Mesendoderm (in vitro differentiated cells): Measurements from ENCODE around the gene MED9.

Experiments used
- DNase-seq: peaks from one replicate; pipeline ENCODE4 v3.0.0; 2013
- H2AK5ac ChIP-seq: 2 replicates; pipeline ENCODE4 v1.6.1; 2013; ENCODE audit warnings: low read length, inconsistent platforms
- H2BK120ac ChIP-seq: 2 replicates; pipeline ENCODE4 v1.6.1; 2013; ENCODE audit warnings: low read depth, mild to moderate bottlenecking, low read length, moderate library complexity, mixed read lengths
- H2BK15ac ChIP-seq: replicated peaks from 2 replicates; pipeline ENCODE4 v1.6.1; 2013; ENCODE audit warnings: low read depth, mild to moderate bottlenecking, moderate library complexity
- H2BK5ac ChIP-seq: 2 replicates; pipeline ENCODE4 v1.6.1; 2013; ENCODE audit warnings: low read length, inconsistent platforms
- H3K18ac ChIP-seq: 2 replicates; pipeline ENCODE4 v1.6.1; 2013; ENCODE audit warnings: mild to moderate bottlenecking, low read length, mixed read lengths
- H3K23ac ChIP-seq: one replicate; pipeline ENCODE4 v1.6.1; 2013; ENCODE audit warnings: low read length
- H3K27ac ChIP-seq: 2 replicates; pipeline ENCODE4 v1.5.1; 2013; ENCODE audit warnings: low read depth, mild to moderate bottlenecking, inconsistent platforms, low read length, moderate library complexity
- H3K27me3 ChIP-seq: 2 replicates; pipeline ENCODE4 v1.6.1; 2013; ENCODE audit warnings: low read length, control low read depth, mild to moderate bottlenecking, inconsistent platforms; ENCODE audit not compliant: insufficient read depth, poor library complexity
- H3K36me3 ChIP-seq: 2 replicates; pipeline ENCODE4 v1.6.1; 2013; ENCODE audit warnings: low read length, inconsistent platforms; ENCODE audit not compliant: control insufficient read depth, insufficient read depth
- H3K4ac ChIP-seq: one replicate; pipeline ENCODE4 v1.6.1; 2013; ENCODE audit warnings: low read depth, mild to moderate bottlenecking, low read length, moderate library complexity
- H3K4me1 ChIP-seq: 2 replicates; pipeline ENCODE4 v1.6.1; 2013; ENCODE audit warnings: low read depth, low read length, inconsistent platforms; ENCODE audit not compliant: control insufficient read depth
- H3K4me2 ChIP-seq: 2 replicates; pipeline ENCODE4 v1.6.1; 2013; ENCODE audit warnings: low read length
- H3K4me3 ChIP-seq: 2 replicates; pipeline ENCODE4 v1.5.1; 2013; ENCODE audit warnings: mild to moderate bottlenecking, low read length
- H3K56ac ChIP-seq: one replicate; pipeline ENCODE4 v1.6.1; 2013; ENCODE audit warnings: low read length
- H3K79me1 ChIP-seq: 2 replicates; pipeline ENCODE4 v1.6.1; 2013; ENCODE audit warnings: low read length, inconsistent platforms
- H3K79me2 ChIP-seq: 2 replicates; pipeline ENCODE4 v1.6.1; 2013; ENCODE audit warnings: mild to moderate bottlenecking, low read length; ENCODE audit not compliant: control insufficient read depth, insufficient read depth
- H3K9ac ChIP-seq: 2 replicates; pipeline ENCODE4 v1.6.1; 2013; ENCODE audit warnings: low read length, inconsistent platforms
- H4K5ac ChIP-seq: one replicate; pipeline ENCODE4 v1.6.1; 2013; ENCODE audit warnings: low read length
- H4K8ac ChIP-seq: one replicate; pipeline ENCODE4 v1.6.1; 2013; ENCODE audit warnings: low read depth, mild to moderate bottlenecking, control low read depth, low read length, moderate library complexity
- WGBS: extraction: QIAGEN DNeasy Blood & Tissue Kit; methylation state at CpG from one replicate; pipeline ENCODE4 v1.1.7; 2013; ENCODE audit warnings: low lambda C conversion rate, missing lambda C conversion rate; ENCODE audit not compliant: insufficient coverage; ENCODE audit errors: extremely low coverage; 5-methylcytosine and 5-hydroxymethylcytosine counted together

Gene MED9

GRCh38 chr17:17492085-17492484 is 15.3 kb downstream of the MED9 start:
- no peak overlapping the region for H2BK120ac ChIP-seq
- DNase-seq: no peak
- no peak overlapping the region for H3K27ac ChIP-seq
- no peak overlapping the region for H4K5ac ChIP-seq
- no peak overlapping the region for H2BK5ac ChIP-seq
- no peak overlapping the region for H3K56ac ChIP-seq
- no peak overlapping the region for H4K8ac ChIP-seq
- no peak overlapping the region for H3K4ac ChIP-seq
- H3K4me3 ChIP-seq: no peak overlapping the region
- H3K4me1 ChIP-seq: peaks cover 2% of the 10 kb centered on the region
- no peak overlapping the region for H3K4me2 ChIP-seq
- no peaks in the 10 kb centered on the region for H3K27me3 ChIP-seq
- no peak overlapping the region for H2AK5ac ChIP-seq
- H3K18ac ChIP-seq: no peak overlapping the region
- H3K9ac ChIP-seq: no peak overlapping the region
- no peaks in the 10 kb centered on the region for H3K79me2 ChIP-seq
- H3K36me3 ChIP-seq: peaks cover 2% of the 10 kb centered on the region
- no peak overlapping the region for H2BK15ac ChIP-seq
- no CpG with 5 or more reads among the region's 11 CpGs for WGBS
- peaks cover 2% of the 10 kb centered on the region for H3K79me1 ChIP-seq
- no peak overlapping the region for H3K23ac ChIP-seq

- Histone ChIP-seq H2AK5ac (no peak overlapping the region), H3K56ac (no peak overlapping the region), H3K27me3 (no peaks in the 10 kb centered on the region), H3K4me1 (peaks cover 2% of the 10 kb centered on the region), H3K9ac (no peak overlapping the region), H3K4me2 (no peak overlapping the region), H3K79me1 (peaks cover 2% of the 10 kb centered on the region), H3K4me3 (no peak overlapping the region), H3K23ac (no peak overlapping the region), H3K79me2 (no peaks in the 10 kb centered on the region), H4K5ac (no peak overlapping the region), H3K18ac (no peak overlapping the region), H2BK15ac (no peak overlapping the region), H2BK5ac (no peak overlapping the region), H3K4ac (no peak overlapping the region), H4K8ac (no peak overlapping the region), H3K27ac (no peak overlapping the region), H2BK120ac (no peak overlapping the region), H3K36me3 (peaks cover under 1% of the 10 kb centered on the region)
- no CpG with 5 or more reads among the region's 9 CpGs for WGBS
- no peak for DNase-seq
Observed at GRCh38 chr17:17492571-17492970, 15.8 kb downstream of the MED9 start.

DNA sequence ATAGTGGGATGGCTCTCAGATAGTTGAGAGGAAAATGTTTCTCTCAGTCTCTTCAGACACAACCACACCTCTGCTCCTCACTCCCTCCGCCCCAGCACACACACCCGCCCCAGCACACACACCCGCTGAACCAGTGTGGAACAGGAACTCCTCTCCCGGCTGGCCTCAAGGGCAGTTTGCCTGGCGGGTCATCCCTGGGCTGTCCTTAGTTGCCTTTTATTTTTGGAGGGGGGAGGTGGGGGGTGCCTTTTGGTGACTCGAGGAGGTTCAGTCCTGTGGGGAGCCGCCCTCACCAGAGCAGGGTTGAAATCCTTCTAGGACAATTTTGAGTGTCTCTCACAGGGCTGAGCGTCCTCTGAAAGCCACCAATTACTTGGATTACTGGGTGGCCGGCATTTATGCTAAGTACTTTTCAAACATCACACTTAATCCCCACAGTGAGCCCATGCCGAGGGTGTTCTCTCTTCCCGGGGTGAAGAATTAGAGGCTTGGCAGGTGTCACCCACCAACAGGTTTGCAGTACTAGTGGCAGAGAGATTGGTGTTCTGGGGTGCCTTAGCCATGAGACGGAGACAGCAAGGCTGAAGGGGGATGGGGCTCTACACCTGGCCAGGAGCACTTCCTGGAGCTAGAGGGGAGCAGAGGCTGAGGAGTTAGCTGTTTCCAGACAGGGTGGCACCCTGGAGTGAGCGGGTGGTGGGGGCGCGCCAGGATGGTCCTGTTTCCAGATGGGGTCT is 16.6 kb downstream of the MED9 start:
- no peaks in the 10 kb centered on the region for H3K36me3 ChIP-seq
- no peak overlapping the region for H3K56ac ChIP-seq
- H2BK15ac ChIP-seq: no peak overlapping the region
- H3K79me1 ChIP-seq: no peaks in the 10 kb centered on the region
- no peak overlapping the region for H4K8ac ChIP-seq
- H2AK5ac ChIP-seq: no peak overlapping the region
- no peak overlapping the region for H3K23ac ChIP-seq
- no peak overlapping the region for H3K27ac ChIP-seq
- no CpG with 5 or more reads among the region's 15 CpGs for WGBS
- no peaks in the 10 kb centered on the region for H3K27me3 ChIP-seq
- DNase-seq: peak; percentile 22
- no peak overlapping the region for H3K4me2 ChIP-seq
- no peak overlapping the region for H3K4me3 ChIP-seq
- H3K18ac ChIP-seq: no peak overlapping the region
- no peak overlapping the region for H3K9ac ChIP-seq
- H2BK5ac ChIP-seq: no peak overlapping the region
- no peak overlapping the region for H3K4ac ChIP-seq
- H4K5ac ChIP-seq: no peak overlapping the region
- peaks cover 2% of the 10 kb centered on the region for H3K4me1 ChIP-seq
- no peak overlapping the region for H2BK120ac ChIP-seq
- no peaks in the 10 kb centered on the region for H3K79me2 ChIP-seq

GRCh38 chr17:17493986-17494466 is 17.2 kb downstream of the MED9 start:
- no CpG with 5 or more reads among the region's 5 CpGs for WGBS

DNA sequence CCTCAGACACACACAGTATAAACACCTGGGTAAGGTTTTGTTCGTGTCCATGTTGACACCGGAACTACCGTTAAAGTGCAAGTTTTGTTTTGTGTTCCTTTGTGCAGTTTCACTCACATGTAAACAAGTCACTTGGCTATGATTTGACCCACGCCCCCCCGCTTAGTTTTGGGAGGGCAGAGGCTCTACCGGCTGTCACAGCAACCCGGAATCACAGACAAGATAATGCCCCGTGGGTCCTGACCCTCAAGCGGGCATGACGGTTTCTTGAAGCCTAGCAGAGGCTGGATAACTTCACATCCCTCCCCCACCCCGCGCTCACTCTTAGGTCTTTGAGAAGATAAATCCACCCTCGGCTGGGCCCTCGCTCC is 17.7 kb downstream of the MED9 start:
- H4K5ac ChIP-seq: no peak overlapping the region

More at GRCh38 chr17:17493986-17494466, 17.2 kb downstream of the MED9 start:
- Histone ChIP-seq H3K27ac (no peak overlapping the region), H3K4ac (no peak overlapping the region), H3K4me1 (peaks cover 2% of the 10 kb centered on the region), H4K8ac (no peak overlapping the region), H3K27me3 (no peaks in the 10 kb centered on the region), H3K79me2 (no peaks in the 10 kb centered on the region), H3K4me3 (no peak overlapping the region), H3K79me1 (no peaks in the 10 kb centered on the region), H2BK15ac (no peak overlapping the region), H3K4me2 (no peak overlapping the region), H3K9ac (no peak overlapping the region), H2BK120ac (no peak overlapping the region), H3K36me3 (no peaks in the 10 kb centered on the region), H4K5ac (no peak overlapping the region), H3K23ac (no peak overlapping the region), H2BK5ac (no peak overlapping the region), H2AK5ac (no peak overlapping the region), H3K56ac (no peak overlapping the region), H3K18ac (no peak overlapping the region)
- DNase-seq: no peak

More for the DNA sequence above, 17.7 kb downstream of the MED9 start:
- no peak for DNase-seq
- Histone ChIP-seq H3K4me3 (no peak overlapping the region), H2BK15ac (no peak overlapping the region), H4K8ac (no peak overlapping the region), H3K9ac (peak overlapping the region; percentile 54), H3K18ac (peak overlapping the region; percentile 9), H2BK5ac (no peak overlapping the region), H3K27ac (no peak overlapping the region), H2BK120ac (no peak overlapping the region), H3K4ac (no peak overlapping the region), H3K36me3 (no peaks in the 10 kb centered on the region), H3K56ac (peak overlapping the region; percentile 42), H3K4me2 (peak overlapping the region; percentile 20), H3K27me3 (no peaks in the 10 kb centered on the region), H3K4me1 (peaks cover 2% of the 10 kb centered on the region), H3K79me2 (no peaks in the 10 kb centered on the region), H3K23ac (no peak overlapping the region), H3K79me1 (no peaks in the 10 kb centered on the region), H2AK5ac (no peak overlapping the region)
- WGBS: no CpG with 5 or more reads among the region's 14 CpGs
